Caco-2 (cell line): ENCODE data around the gene ALG3. TPM values are rescaled to one million over a fixed set of nuclear protein-coding genes. Genes with fewer than 3 reads are reported as not detected.
A peak's percentile ranks its signal among the peaks of the same experiment; 100 is the strongest.

Source experiments
- BruUV-seq: library from RNA; stranded (reverse); fragments of 400-500 nt; replicated peaks from 2 replicates; lab custom pipeline; 2021; lab: Mats Ljungman, UMichigan
- CTCF ChIA-PET: fragments of 300-600 bp; sonication (Branson Sonifier 250); formaldehyde crosslinking; loops from one replicate; lab custom pipeline; 2022; ENCODE audit warnings: antibody characterized with exemption; lab: Charles Lee
- POLR2A ChIA-PET: fragments of 300-600 bp; sonication (Branson Sonifier 250); formaldehyde crosslinking; loops from one replicate; lab custom pipeline; 2022; ENCODE audit warnings: antibody characterized with exemption; lab: Charles Lee
- DNase-seq, 2 experiments: peaks; one replicate each; pipeline versions ENCODE4 v3.0.0 to v3.0.0-alpha.2; 2020 to 2022
- H3K27me3 ChIP-seq: replicated peaks from 2 replicates; pipeline ENCODE4 v1.6.0; 2011; ENCODE audit warnings: low read length; ENCODE audit not compliant: control insufficient read depth, insufficient read depth
- H3K36me3 ChIP-seq: 2 replicates; pipeline ENCODE4 v1.5.1; 2011; ENCODE audit warnings: low read length; ENCODE audit not compliant: control insufficient read depth, insufficient read depth
- H3K4me1 ChIP-seq: fragments of 250-450 bp; sonication (Bioruptor Pico); 2 replicates; pipeline ENCODE4 v1.5.1; 2020; ENCODE audit warnings: mild to moderate bottlenecking
- H3K4me3 ChIP-seq: 2 replicates; pipeline ENCODE4 v1.5.1; 2011; ENCODE audit warnings: low read depth, mild to moderate bottlenecking, control low read depth, low read length
- H3K9me3 ChIP-seq: fragments of 250-450 bp; sonication (Bioruptor Pico); 2 replicates; pipeline ENCODE4 v1.5.1; 2020; ENCODE audit warnings: mild to moderate bottlenecking, moderate library complexity
- H3K27ac Mint-ChIP-seq: one replicate; pipeline ENCODE4 v1.8.0; 2022; ENCODE audit warnings: mixed read lengths; ENCODE audit not compliant: unreplicated experiment
- H3K27me3 Mint-ChIP-seq: one replicate; pipeline ENCODE4 v1.8.0; 2022; ENCODE audit warnings: mixed read lengths; ENCODE audit not compliant: insufficient read depth, unreplicated experiment
- H3K36me3 Mint-ChIP-seq: one replicate; pipeline ENCODE4 v1.8.0; 2022; ENCODE audit warnings: mild to moderate bottlenecking, mixed read lengths; ENCODE audit not compliant: insufficient read depth, unreplicated experiment
- H3K4me1 Mint-ChIP-seq: one replicate; pipeline ENCODE4 v1.8.0; 2022; ENCODE audit warnings: low read depth, mixed read lengths; ENCODE audit not compliant: unreplicated experiment
- H3K4me3 Mint-ChIP-seq: one replicate; pipeline ENCODE4 v1.8.0; 2022; ENCODE audit warnings: mild to moderate bottlenecking, moderate library complexity, mixed read lengths; ENCODE audit not compliant: unreplicated experiment
- H3K9me3 Mint-ChIP-seq: one replicate; pipeline ENCODE4 v1.8.0; 2022; ENCODE audit warnings: mixed read lengths; ENCODE audit not compliant: unreplicated experiment
- CTCF ChIP-seq, 2 experiments: fragments of 200-600 bp in 1 of 2; IDR thresholded peaks; 1 replicate in 1 of 2; 2 replicates in 1 of 2; pipeline versions ENCODE4 v1.5.1 to v1.8.0; 2011 to 2022; ENCODE audit warnings: antibody characterized with exemption in 1 of 2, control low read depth in 1 of 2, inconsistent platforms in 1 of 2, low read depth in 1 of 2, low read length in 1 of 2, mild to moderate bottlenecking in 1 of 2, moderate library complexity in 1 of 2; ENCODE audit not compliant: insufficient read depth in 1 of 2, severe bottlenecking in 1 of 2, unreplicated experiment in 1 of 2
- intact Hi-C: fragments of 100-400 bp; cut with micrococcal nuclease; formaldehyde crosslinking; loops from one replicate; pipeline ENCODE4 v1.10.0; 2022; ENCODE audit not compliant: unreplicated experiment
- total RNA-seq: library from RNA; stranded (reverse); gene quantifications from 2 replicates; pipeline ENCODE4 v1.2.3, GENCODE V29; 2022

ALG3 gene
- total RNA-seq, 1 experiment from 2014 or later: 73.4 TPM

- TF ChIP-seq CTCF (IDR thresholded peaks at IDR 0.05; ENCODE audit: insufficient read depth in 1 of 2, low read depth in 1 of 2, low read length in 1 of 2, severe bottlenecking in 1 of 2, unreplicated experiment in 1 of 2): no peak
- Mint-ChIP-seq H3K36me3 (peaks cover 4% of the 10 kb centered on the region), H3K9me3 (no peaks in the 10 kb centered on the region), H3K4me1 (peaks cover 7% of the 10 kb centered on the region), H3K27me3 (peaks cover 26% of the 10 kb centered on the region), H3K27ac (no peak overlapping the region), H3K4me3 (peak overlapping the region; percentile 70)
- no peaks in the 10 kb centered on the region for H3K9me3 ChIP-seq
- H3K27me3 ChIP-seq: peaks cover 5% of the 10 kb centered on the region
- ChIA-PET POLR2A (interaction anchor here (0.5 kb wide), 1 partner anchor 16 kb away, joined by 3 read pairs; no protein-coding TSS in a partner anchor), CTCF (no interaction called here)
- DNase-seq: peak in 1 of 2 experiments; percentile 66
- no TSS peak for BruUV-seq
- H3K4me3 ChIP-seq: peak overlapping the region; percentile 58
- H3K36me3 ChIP-seq: no peaks in the 10 kb centered on the region
- intact Hi-C loops: loop anchor here (2.0 kb wide), 1 partner anchor 19 kb away; the partner anchor contains the start of genes ALG3 and EEF1AKMT4
- peaks cover 9% of the 10 kb centered on the region for H3K4me1 ChIP-seq
Observed at GRCh38 chr3:184230081-184230602, 18.6 kb downstream of the ALG3 start.

GRCh38 chr3:184229394-184230080, 19.2 kb downstream of the ALG3 start, which contains the start of gene VWA5B2:
VWA5B2 (plus strand) TSS chr3:184229585; CDS start chr3:184230529, 944 bp downstream.
- H3K36me3 Mint-ChIP-seq: peaks cover 4% of the 10 kb centered on the region
- H3K36me3 ChIP-seq: no peaks in the 10 kb centered on the region
- POLR2A ChIA-PET: no interaction called here

More at GRCh38 chr3:184229394-184230080, 19.2 kb downstream of the ALG3 start, which contains the start of gene VWA5B2:
- Histone ChIP-seq H3K4me3 (peak within 1 kb of the TSS; percentile 58), H3K4me1 (peaks cover 9% of the 10 kb centered on the region), H3K9me3 (no peaks in the 10 kb centered on the region), H3K27me3 (peaks cover 5% of the 10 kb centered on the region)
- no TSS peak for BruUV-seq
- peaks cover 7% of the 10 kb centered on the region for H3K4me1 Mint-ChIP-seq
- H3K4me3 Mint-ChIP-seq: peak within 1 kb of the TSS; percentile 70
- peaks cover 27% of the 10 kb centered on the region for H3K27me3 Mint-ChIP-seq
- H3K27ac Mint-ChIP-seq: no peak within 1 kb of the TSS
- CTCF ChIA-PET: interaction anchor here (0.6 kb wide), 1 partner anchor 58 kb away, joined by 3 read pairs; no protein-coding TSS in a partner anchor
- H3K9me3 Mint-ChIP-seq: no peaks in the 10 kb centered on the region
- peak; percentile 62 to 84 for DNase-seq
- TF ChIP-seq CTCF (IDR thresholded peaks at IDR 0.05; ENCODE audit: insufficient read depth in 1 of 2, low read depth in 1 of 2, low read length in 1 of 2, severe bottlenecking in 1 of 2, unreplicated experiment in 1 of 2): peak in 1 of 2 experiments; percentile 5
- intact Hi-C loops: loop anchor here (2.0 kb wide), 2 partner anchors 19 to 43 kb away; partner anchors contain the start of genes ABCF3, ALG3 and EEF1AKMT4
